OCI-LY3 (cell line): ENCODE measurements around the gene ASF1B.

Experiments used
- H2AFZ ChIP-seq: fragments of 200-600, 300-600 bp; shearing (Covaris generic); 2 replicates; pipeline ENCODE4 v1.6.0; 2014; ENCODE audit warnings: antibody characterized with exemption, low read depth, low read length
- H3K27ac ChIP-seq: fragments of 200-600, 300-600 bp; sonication (generic); 2 replicates; pipeline ENCODE4 v1.5.1; 2014; ENCODE audit warnings: mild to moderate bottlenecking, low read length, moderate library complexity, mixed read lengths
- H3K27me3 ChIP-seq: fragments of 200-600, 300-600 bp; sonication (generic); 2 replicates; pipeline ENCODE4 v1.6.1; 2014; ENCODE audit warnings: low read depth, low read length, mixed read lengths
- H3K36me3 ChIP-seq: fragments of 200-600, 300-600 bp; sonication (generic); replicated peaks from 2 replicates; pipeline ENCODE3; 2014; ENCODE audit warnings: low read depth, low read length, mixed read lengths
- H3K4me1 ChIP-seq: fragments of 300-600, 200-600 bp; sonication (generic); 2 replicates; pipeline ENCODE4 v1.6.1; 2014; ENCODE audit warnings: low read length, mixed read lengths
- H3K4me2 ChIP-seq: fragments of 200-600, 300-600 bp; sonication (generic); 2 replicates; pipeline ENCODE4 v1.6.1; 2014; ENCODE audit warnings: low read length, mixed read lengths
- H3K4me3 ChIP-seq: fragments of 300-600, 200-600 bp; sonication (generic); 2 replicates; pipeline ENCODE4 v1.5.1; 2014; ENCODE audit warnings: antibody characterized with exemption, mild to moderate bottlenecking, low read length, moderate library complexity
- H3K79me2 ChIP-seq: fragments of 300-600, 200-600 bp; shearing (Covaris generic); 2 replicates; pipeline ENCODE4 v1.6.1; 2014; ENCODE audit warnings: mild to moderate bottlenecking, low read length, mixed read lengths
- H3K9ac ChIP-seq: fragments of 300-600, 200-600 bp; shearing (Covaris generic); 2 replicates; pipeline ENCODE4 v1.6.0; 2014; ENCODE audit warnings: mild to moderate bottlenecking, low read length, moderate library complexity
- H3K9me3 ChIP-seq: fragments of 200-600, 300-600 bp; shearing (Covaris generic); 2 replicates; pipeline ENCODE4 v1.6.1; 2014; ENCODE audit warnings: low read length, mixed read lengths; ENCODE audit not compliant: insufficient read depth
- H4K20me1 ChIP-seq: fragments of 200-600, 300-600 bp; sonication (generic); 2 replicates; pipeline ENCODE4 v1.6.1; 2016; ENCODE audit warnings: low read length, mixed read lengths; ENCODE audit not compliant: insufficient read depth
- EZH2phosphoT487 ChIP-seq: fragments of 200-600 bp; shearing (Covaris generic); IDR thresholded peaks from 2 replicates; pipeline ENCODE4 v1.6.1; 2018; ENCODE audit warnings: antibody characterized with exemption, mixed run types, low read depth
- TF ChIP-seq, protein P1 (sequence below): fragments of 200-600, 300-600 bp; sonication (generic); IDR thresholded peaks from 2 replicates; pipeline ENCODE4 v1.5.1; 2014; ENCODE audit warnings: antibody characterized with exemption, low read length, low read depth

Gene ASF1B

GRCh38 chr19:14115756-14116155 lies 20.6 kb downstream of the ASF1B start:
- no peak overlapping the region for H3K4me2 ChIP-seq
- no peak overlapping the region for H3K27ac ChIP-seq
- peaks cover 34% of the 10 kb centered on the region for H3K4me1 ChIP-seq
- H3K9ac ChIP-seq: no peak overlapping the region
- no peaks in the 10 kb centered on the region for H3K27me3 ChIP-seq
- H3K9me3 ChIP-seq: no peaks in the 10 kb centered on the region
- H3K4me3 ChIP-seq: no peak overlapping the region
- TF ChIP-seq, protein P1, sequence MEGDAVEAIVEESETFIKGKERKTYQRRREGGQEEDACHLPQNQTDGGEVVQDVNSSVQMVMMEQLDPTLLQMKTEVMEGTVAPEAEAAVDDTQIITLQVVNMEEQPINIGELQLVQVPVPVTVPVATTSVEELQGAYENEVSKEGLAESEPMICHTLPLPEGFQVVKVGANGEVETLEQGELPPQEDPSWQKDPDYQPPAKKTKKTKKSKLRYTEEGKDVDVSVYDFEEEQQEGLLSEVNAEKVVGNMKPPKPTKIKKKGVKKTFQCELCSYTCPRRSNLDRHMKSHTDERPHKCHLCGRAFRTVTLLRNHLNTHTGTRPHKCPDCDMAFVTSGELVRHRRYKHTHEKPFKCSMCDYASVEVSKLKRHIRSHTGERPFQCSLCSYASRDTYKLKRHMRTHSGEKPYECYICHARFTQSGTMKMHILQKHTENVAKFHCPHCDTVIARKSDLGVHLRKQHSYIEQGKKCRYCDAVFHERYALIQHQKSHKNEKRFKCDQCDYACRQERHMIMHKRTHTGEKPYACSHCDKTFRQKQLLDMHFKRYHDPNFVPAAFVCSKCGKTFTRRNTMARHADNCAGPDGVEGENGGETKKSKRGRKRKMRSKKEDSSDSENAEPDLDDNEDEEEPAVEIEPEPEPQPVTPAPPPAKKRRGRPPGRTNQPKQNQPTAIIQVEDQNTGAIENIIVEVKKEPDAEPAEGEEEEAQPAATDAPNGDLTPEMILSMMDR: no peak
- no peak for TF ChIP-seq EZH2phosphoT487
- H3K79me2 ChIP-seq: peaks cover 10% of the 10 kb centered on the region
- peaks cover 2% of the 10 kb centered on the region for H3K36me3 ChIP-seq
- no peaks in the 10 kb centered on the region for H4K20me1 ChIP-seq
- no peak overlapping the region for H2AFZ ChIP-seq

GRCh38 chr19:14114854-14115253 lies 21.5 kb downstream of the ASF1B start:
- H3K27ac ChIP-seq: no peak overlapping the region
- no peaks in the 10 kb centered on the region for H3K9me3 ChIP-seq
- peaks cover 34% of the 10 kb centered on the region for H3K4me1 ChIP-seq
- no peaks in the 10 kb centered on the region for H3K27me3 ChIP-seq
- H3K4me3 ChIP-seq: peak overlapping the region; percentile 88
- no peaks in the 10 kb centered on the region for H4K20me1 ChIP-seq
- peak overlapping the region; percentile 87 for H3K4me2 ChIP-seq
- H3K79me2 ChIP-seq: peaks cover 10% of the 10 kb centered on the region
- H2AFZ ChIP-seq: 0 out of 2 replicates have a peak overlapping the region, but pooled peaks have one; percentile 16
- H3K36me3 ChIP-seq: peaks cover under 1% of the 10 kb centered on the region
- H3K9ac ChIP-seq: peak overlapping the region; percentile 78; the same call in 1 of the 2 replicates
- TF ChIP-seq EZH2phosphoT487: no peak
- TF ChIP-seq, protein P1: peak; percentile 72

DNA sequence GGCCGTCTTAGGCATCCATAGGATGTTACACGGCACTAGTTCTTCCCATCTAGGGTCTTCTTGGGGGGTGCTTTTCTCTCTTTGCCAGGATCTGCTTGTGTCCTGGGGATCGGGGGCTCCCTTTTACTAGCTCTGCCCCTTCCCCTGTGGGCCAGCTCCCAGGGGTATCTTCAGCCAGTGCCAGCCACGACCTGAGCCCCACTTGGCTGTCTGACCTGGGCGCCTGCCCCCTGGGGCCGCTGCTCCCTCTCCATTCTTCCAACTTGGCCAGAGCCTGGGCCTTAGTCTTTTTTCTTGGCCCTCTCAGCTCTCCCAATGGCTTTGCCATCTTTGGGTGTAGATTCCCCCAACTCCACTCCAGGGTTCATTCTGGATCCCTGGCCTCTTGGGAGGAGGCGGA lies 21.9 kb downstream of the ASF1B start:
- no peak overlapping the region; the same call in 1 of the 2 replicates for H3K27ac ChIP-seq
- peak overlapping the region; percentile 16; the same call in 1 of the 2 replicates for H2AFZ ChIP-seq
- H4K20me1 ChIP-seq: no peaks in the 10 kb centered on the region
- H3K36me3 ChIP-seq: no peaks in the 10 kb centered on the region
- no peaks in the 10 kb centered on the region for H3K27me3 ChIP-seq
- peaks cover 10% of the 10 kb centered on the region for H3K79me2 ChIP-seq
- peaks cover 34% of the 10 kb centered on the region for H3K4me1 ChIP-seq
- peak overlapping the region; percentile 88 for H3K4me3 ChIP-seq
- peak overlapping the region; percentile 78 for H3K9ac ChIP-seq
- no peaks in the 10 kb centered on the region for H3K9me3 ChIP-seq
- TF ChIP-seq EZH2phosphoT487: no peak
- H3K4me2 ChIP-seq: peak overlapping the region; percentile 87

- Histone ChIP-seq H3K27ac (no peak overlapping the region), H3K79me2 (peaks cover 10% of the 10 kb centered on the region), H2AFZ (peak overlapping the region; percentile 16; the same call in 1 of the 2 replicates), H3K36me3 (no peaks in the 10 kb centered on the region), H3K4me2 (peak overlapping the region; percentile 87), H3K4me1 (peaks cover 34% of the 10 kb centered on the region), H3K9me3 (no peaks in the 10 kb centered on the region), H3K4me3 (peak overlapping the region; percentile 88), H3K9ac (peak overlapping the region; percentile 78), H3K27me3 (no peaks in the 10 kb centered on the region), H4K20me1 (no peaks in the 10 kb centered on the region)
- TF ChIP-seq EZH2phosphoT487: no peak
- TF ChIP-seq, protein P1: peak; percentile 79
Observed at GRCh38 chr19:14113762-14114414, 22.5 kb downstream of the ASF1B start.
